ENCODE results near the gene GAPT.
A peak's percentile ranks its signal among the peaks of the same experiment; 100 is the strongest.

GAPT gene

DNA sequence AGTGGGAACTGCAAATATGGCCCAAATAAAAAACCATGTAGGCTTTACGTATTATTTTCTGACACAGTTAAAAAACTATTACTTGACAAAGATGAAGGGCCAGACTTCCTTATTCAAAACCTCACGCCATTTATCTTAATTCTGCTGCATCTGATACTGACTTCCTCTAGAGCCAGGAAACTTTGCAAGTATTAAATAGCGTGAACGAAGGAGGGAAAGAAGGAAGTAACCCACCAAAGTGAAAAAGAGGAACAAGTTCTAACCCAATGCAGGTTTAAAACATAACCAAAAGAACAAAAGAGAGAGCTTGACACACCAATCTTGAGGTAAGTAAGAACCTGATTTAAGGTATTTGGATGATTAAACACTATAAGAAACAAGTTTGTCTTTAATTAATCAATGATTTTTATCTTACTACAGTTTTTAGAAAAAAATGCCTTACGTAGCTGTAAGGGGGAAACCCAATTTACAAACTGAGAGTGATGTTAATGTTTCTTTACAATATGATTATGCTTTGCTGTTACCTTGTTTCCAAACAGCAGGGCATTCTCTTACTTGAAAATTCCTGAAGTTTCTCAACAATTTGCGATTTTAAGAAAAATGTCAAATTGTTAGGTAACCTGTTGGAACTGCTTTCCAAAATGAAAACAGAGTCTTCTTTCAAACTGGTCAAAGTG is at the start of gene GAPT:
Gene GAPT (plus strand): TSS at position 220 of the 677 bp plus-strand sequence. CDS start 3,102 bp downstream, outside the sequence.
- no peak for DNase-seq

DNA sequence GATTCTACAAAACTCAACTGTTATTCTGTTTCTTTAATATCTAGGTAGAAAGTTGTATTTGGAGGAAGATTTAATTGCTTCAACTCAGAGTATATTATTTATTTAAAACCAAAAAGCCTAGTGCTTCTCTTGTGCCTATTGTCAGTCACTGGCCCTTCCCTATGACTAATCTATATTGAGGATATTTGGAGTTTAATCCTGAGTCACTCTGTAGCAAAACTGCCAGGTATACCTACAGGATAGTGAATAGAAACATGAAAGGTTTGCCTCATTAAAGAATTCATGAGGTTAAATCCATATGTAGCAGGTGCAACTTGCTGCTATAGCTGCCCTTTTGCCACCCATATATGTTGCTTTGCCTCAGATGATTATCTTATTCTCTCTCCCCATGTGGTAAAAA is 46.4 kb upstream of the GAPT start:
- DNase-seq = no peak

DNA sequence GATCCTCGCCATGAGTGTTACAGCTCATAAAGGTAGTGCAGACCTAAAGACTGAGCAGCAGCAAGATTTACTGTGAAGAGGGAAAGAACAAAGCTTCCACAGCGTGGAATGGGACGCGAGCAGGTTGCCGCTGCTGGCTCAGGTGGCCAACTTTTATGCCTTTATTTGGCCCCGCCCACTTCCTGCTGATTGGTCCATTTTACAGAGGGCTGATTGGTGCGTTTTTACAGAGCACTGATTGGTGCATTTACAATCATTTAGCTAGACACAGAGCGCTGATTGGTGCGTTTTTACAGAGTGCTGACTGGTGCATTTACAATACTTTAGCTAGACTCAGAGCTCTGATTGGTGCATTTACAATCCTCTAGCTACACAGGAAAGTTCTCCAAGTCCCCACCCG is 45.2 kb upstream of the GAPT start:
- no peak for DNase-seq

- no peak for DNase-seq
These were observed 44.0 kb upstream of the GAPT start for GRCh38 chr5:58447226-58447625.

- no peak for DNase-seq
These were observed 41.2 kb upstream of the GAPT start for GRCh38 chr5:58450018-58450417.

DNA sequence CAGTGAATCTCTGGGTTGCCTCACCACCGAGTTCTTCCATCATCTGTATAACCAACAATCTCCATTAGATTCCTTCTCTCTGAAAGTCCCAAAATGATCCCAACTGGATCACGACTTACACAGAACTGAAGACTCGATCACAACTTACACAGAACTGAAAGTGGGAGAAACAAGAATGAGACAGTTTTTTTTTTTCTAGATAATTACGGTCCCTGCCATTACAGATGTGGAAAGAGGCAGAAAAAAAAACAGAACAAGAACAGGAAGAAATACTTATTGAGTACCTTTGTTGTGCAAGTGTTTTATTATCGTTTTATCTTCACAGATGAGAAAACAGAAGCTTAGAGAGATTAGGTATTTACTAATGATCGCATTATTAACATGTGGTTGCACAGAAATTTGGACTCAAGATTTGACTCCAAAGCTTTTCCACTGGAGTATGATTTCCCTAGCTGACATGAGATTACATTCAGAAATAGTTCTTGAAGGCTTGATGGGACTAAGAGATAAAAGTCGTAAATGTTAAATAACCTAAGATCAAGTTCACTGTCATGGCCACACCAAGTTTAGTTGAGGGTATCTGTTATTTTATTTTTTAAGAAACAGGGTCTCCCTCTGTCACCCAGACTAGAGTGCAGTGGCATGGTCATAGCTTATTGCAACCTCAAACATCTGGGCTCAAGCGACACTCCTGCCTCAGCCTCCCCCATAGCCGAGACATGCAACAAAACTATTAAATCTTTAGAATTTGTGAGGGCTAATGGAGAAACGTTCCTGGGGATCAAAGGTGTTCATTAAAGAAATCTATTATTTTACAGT is 40.2 kb upstream of the GAPT start:
- DNase-seq = no peak

DNA sequence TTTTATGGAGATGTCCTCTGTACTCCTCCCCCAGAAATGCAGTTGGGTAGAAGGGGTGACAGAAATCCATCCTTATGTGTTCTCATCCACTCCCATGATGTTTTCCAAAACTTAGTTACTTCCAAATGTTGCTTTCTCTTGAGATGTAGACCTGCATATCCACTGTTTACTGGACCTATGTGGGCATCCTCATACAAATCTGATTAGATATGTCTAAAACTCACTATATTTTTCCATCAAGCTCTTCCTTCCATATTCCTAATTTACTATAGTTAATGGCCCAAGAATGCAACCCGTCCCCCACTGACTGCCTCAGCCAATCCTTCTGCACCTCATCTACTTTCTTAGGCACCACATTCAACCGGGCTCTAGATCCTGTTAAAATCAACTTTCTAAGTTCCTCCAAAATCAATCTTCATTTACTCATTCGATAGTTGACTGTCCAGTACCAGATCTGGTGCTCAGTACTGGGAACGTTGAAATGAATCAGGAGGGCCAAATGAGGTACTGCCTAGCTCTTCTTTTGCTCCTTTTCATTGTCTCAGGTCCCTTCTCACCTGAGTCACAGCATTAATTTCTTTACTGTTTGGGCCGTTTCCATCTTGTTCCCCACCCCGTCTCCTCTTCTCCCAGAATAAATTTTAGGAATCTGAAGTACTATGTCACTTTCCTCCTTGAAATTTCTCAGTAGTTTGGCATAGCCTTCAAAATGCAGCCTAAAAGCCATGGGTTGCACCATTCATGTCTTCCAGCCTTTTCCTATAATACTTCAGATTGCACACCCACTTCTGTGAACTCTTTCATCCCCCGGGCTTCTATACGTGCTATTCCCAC is 39.3 kb upstream of the GAPT start:
- no peak for DNase-seq

- DNase-seq = no peak
These were observed 38.5 kb upstream of the GAPT start for GRCh38 chr5:58452566-58453258.

DNA sequence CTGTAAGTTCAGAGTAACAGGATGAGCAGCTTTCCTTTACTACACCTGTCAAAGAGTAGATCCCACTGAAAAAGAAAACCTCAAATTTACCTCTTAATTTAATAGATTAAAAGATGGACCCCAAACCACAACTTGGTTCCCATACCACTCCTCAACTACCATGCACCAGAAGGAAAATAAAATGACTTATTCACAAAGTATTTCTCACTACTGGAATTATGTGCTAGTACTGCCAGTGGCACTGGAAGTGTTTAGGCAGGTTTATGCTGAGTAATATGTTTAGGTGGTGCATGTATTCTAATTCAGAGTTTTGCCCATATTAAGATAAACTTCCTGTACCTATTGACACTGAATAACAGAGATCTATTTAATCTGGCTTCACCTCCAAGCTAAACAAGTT is 37.9 kb upstream of the GAPT start:
- no peak for DNase-seq

- DNase-seq = no peak
These were observed 37.2 kb upstream of the GAPT start for GRCh38 chr5:58454025-58454424.

DNA sequence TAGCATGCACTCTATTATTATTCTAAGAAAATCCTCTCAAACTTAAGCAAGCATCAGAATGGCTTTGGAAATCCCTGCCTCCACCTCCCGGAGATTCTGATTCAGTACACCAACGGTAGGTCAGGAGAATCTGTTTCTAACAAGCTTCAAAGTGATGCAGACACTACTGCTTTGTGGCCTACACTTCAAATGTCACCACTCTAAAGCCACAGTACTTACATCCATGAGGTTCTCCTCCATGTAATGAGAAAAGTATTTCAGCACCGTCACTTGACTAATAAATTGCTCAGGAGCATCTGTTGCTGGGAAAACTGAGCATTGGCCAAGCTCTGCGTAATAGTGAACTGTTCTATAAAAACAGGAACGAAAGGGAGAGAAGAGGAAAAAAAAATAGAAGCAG is 36.2 kb upstream of the GAPT start:
- no peak for DNase-seq

GRCh38 chr5:58455480-58455879 is 35.8 kb upstream of the GAPT start:
- no peak for DNase-seq

DNA sequence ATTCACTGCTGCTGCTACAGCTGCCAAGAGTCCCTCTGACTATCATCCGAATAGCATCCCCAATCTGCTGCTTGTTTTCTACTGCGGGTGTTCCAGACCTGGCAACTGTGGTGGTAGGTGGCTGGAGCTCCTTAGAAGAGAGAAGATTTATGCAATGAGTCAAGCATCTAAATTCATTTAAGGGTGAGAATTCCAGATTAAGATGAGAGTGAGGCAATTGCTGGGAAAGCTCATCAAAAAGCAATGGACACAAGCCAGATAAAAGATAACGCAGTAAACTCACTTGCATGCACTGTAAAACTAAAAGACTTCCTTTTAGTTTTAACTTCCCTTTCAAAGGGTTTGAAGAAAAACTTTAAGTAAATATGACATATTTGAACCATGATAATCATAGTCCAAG is 35.2 kb upstream of the GAPT start:
- no peak for DNase-seq

DNA sequence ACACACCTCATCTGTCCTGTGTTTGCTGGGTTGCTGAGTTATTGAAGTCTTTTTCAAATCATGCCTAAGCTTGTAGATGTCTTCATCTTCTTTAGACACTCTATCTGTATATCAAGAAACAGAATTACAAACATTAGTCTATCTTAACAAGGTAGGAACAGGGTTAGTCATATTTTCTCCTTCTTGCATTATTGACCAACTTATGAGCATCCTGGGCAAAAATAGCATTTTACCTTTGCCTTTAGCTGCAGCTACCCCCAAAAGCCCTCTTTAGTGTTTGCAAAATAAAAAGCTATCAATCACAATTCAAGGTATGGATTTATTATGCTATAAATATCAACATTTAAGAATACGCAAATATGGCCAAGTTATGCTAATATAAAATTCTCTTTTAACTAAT is 34.7 kb upstream of the GAPT start:
- no peak for DNase-seq

DNA sequence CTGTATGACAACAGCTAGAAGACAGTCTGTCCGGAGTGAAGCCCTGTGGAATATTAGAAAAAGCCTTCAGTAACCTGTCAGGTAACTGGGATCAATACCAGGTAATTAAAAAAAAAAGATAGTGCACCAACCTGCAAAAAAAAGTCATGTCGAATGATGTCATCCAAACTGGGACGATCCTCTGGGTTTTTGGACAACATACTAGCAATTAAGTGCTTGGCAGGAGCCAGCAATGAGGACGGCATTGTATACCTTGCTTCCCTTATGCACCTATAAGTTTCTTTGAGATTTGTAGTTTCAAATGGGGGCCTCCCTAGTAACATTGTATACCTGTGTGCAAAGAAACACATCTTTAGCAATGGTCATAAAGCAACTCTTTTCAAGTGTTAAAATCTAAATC is 34.2 kb upstream of the GAPT start:
- DNase-seq = no peak

DNA sequence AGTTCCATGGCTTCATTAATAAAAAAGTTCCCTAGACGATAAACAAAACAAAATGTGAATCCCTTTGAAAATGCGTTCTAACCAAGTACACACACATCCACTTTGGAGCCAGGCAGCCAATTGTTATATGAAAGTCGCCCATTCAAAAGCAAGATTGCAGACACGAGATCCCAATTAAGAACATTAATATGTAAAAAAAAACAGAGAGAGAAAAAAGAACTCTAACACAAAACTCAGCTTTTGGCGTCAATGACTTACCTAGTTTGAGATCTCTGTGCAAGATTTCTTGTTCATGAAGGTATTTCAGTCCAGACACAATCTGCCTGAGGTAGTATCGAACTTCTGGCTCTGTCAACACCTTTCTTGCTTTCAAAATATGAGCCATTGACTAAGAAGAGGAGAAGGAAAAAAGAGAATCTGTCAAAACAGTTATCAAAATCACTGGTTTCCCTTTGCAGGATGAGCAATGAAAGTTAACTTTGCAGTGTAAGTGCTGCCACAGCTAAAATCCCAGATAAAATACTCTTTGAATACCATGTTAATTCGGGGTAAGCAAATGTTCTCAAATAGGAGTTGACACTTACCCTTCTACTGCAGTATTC is 33.0 kb upstream of the GAPT start:
- DNase-seq = no peak

GRCh38 chr5:58458743-58459145 is 32.5 kb upstream of the GAPT start:
- no peak for DNase-seq

- DNase-seq = peak; percentile 34
These were observed 31.9 kb upstream of the GAPT start for GRCh38 chr5:58459146-58460001.

- peak; percentile 83 for DNase-seq
These were observed 31.1 kb upstream of the GAPT start, which contains the start of gene PLK2 for GRCh38 chr5:58460002-58460731. Gene PLK2, minus strand, starts transcription at chr5:58460086. Its CDS starts 127 bp downstream, at chr5:58459959.

GRCh38 chr5:58460732-58461286 is 30.4 kb upstream of the GAPT start:
- DNase-seq = peak; percentile 84
